NOMO-1 treated with dmso at 0.1 percent for 144 hours (cell line): ENCODE data around the gene FAM149A.

Experiments
- DNase-seq: peaks from one replicate; lab custom pipeline; 2025; ENCODE audit not compliant: unreplicated experiment; lab: John Stamatoyannopoulos, UW

The FAM149A gene

GRCh38 chr4:186104114-186104889 is at the start of gene FAM149A:
TSS of gene FAM149A (plus strand) at chr4:186104704.
- no peak for DNase-seq

- DNase-seq = no peak
These were observed 46.1 kb upstream of the FAM149A start for GRCh38 chr4:186058253-186058979.

GRCh38 chr4:186058980-186059316 is 45.6 kb upstream of the FAM149A start:
- DNase-seq = no peak

- no peak for DNase-seq
These were observed 42.6 kb upstream of the FAM149A start for GRCh38 chr4:186061921-186062320.

- no peak for DNase-seq
These were observed 36.6 kb upstream of the FAM149A start for GRCh38 chr4:186067757-186068385.

- DNase-seq = no peak
These were observed 35.7 kb upstream of the FAM149A start, which contains the start of gene TLR3 for GRCh38 chr4:186068581-186069348. TSS of gene TLR3 (plus strand) at chr4:186069156. CDS start at chr4:186076620, 7,464 bp downstream.

- no peak for DNase-seq
These were observed 34.8 kb upstream of the FAM149A start for GRCh38 chr4:186069729-186070128.

- DNase-seq = no peak
These were observed 32.0 kb upstream of the FAM149A start for GRCh38 chr4:186072516-186072915.

- no peak for DNase-seq
These were observed 30.3 kb upstream of the FAM149A start for GRCh38 chr4:186074189-186074588.

GRCh38 chr4:186078981-186079638 is 25.4 kb upstream of the FAM149A start:
- no peak for DNase-seq

- no peak for DNase-seq
These were observed 24.8 kb upstream of the FAM149A start for GRCh38 chr4:186079694-186080093.

- DNase-seq = no peak
These were observed 23.2 kb upstream of the FAM149A start for GRCh38 chr4:186081202-186081807.

GRCh38 chr4:186082221-186082620 is 22.3 kb upstream of the FAM149A start:
- no peak for DNase-seq

- DNase-seq = no peak
These were observed 16.0 kb upstream of the FAM149A start for GRCh38 chr4:186088523-186088922.

- DNase-seq = no peak
These were observed 12.2 kb upstream of the FAM149A start for GRCh38 chr4:186092296-186092695.

GRCh38 chr4:186095406-186095805 is 9.1 kb upstream of the FAM149A start:
- DNase-seq = no peak

- DNase-seq = no peak
These were observed 7.8 kb upstream of the FAM149A start for GRCh38 chr4:186096681-186097165.

GRCh38 chr4:186097386-186097785 is 7.1 kb upstream of the FAM149A start:
- no peak for DNase-seq

GRCh38 chr4:186102931-186103330 is 1.6 kb upstream of the FAM149A start:
- no peak for DNase-seq
